Measurements from ENCODE around the gene TJP2.
A peak's percentile ranks its signal among the peaks of the same experiment; 100 is the strongest.

Gene TJP2

GRCh38 chr9:69206047-69206446 lies 32.0 kb downstream of the TJP2 start:
- TF ChIP-seq, protein P1, sequence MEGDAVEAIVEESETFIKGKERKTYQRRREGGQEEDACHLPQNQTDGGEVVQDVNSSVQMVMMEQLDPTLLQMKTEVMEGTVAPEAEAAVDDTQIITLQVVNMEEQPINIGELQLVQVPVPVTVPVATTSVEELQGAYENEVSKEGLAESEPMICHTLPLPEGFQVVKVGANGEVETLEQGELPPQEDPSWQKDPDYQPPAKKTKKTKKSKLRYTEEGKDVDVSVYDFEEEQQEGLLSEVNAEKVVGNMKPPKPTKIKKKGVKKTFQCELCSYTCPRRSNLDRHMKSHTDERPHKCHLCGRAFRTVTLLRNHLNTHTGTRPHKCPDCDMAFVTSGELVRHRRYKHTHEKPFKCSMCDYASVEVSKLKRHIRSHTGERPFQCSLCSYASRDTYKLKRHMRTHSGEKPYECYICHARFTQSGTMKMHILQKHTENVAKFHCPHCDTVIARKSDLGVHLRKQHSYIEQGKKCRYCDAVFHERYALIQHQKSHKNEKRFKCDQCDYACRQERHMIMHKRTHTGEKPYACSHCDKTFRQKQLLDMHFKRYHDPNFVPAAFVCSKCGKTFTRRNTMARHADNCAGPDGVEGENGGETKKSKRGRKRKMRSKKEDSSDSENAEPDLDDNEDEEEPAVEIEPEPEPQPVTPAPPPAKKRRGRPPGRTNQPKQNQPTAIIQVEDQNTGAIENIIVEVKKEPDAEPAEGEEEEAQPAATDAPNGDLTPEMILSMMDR (IDR thresholded peaks at IDR 0.05; ENCODE audit: insufficient read depth, low read depth, low read length, missing control alignments), result no peak
- no peak for DNase-seq (ENCODE audit: low read depth)
- no peak overlapping the region for H3K4me3 ChIP-seq (ENCODE audit: low read length)

- H3K4me3 ChIP-seq (ENCODE audit: low read length), result no peak overlapping the region
- DNase-seq (ENCODE audit: low read depth), result peak; percentile 21
- TF ChIP-seq, protein P1 (IDR thresholded peaks at IDR 0.05; ENCODE audit: insufficient read depth, low read depth, low read length, missing control alignments), result peak; percentile 28
These were observed 33.4 kb downstream of the TJP2 start for GRCh38 chr9:69207503-69207902.

DNA sequence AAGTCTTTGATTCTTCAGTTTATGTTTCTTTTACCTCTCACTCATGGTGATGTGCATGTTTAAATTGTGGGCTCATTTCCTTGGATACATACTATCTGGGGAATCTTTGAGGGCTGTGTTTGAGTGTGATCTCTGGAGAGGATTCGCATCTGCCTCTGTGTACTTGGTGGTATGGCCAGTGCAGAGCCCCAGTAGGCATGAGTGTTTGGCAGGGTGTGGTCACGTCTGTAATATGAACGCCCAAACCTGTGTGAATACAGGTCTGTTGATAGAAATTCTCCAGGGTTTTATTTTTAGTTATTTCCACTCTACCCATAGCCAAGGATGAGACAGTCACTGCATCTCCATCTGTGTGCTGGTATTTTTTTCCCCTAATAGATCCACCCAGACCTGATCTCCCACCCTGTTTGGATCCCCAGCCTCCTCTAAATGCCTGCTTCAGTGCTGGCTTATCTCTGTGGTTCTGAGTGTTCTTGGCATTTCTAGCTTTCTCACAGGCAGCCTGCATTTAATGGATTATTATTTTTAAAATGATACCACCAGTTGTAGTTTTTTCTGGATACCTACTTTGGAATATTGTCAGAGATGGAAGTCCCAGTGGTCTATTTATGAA lies 37.5 kb downstream of the TJP2 start:
- no peak for DNase-seq (ENCODE audit: low read depth)
- no peak overlapping the region for H3K4me3 ChIP-seq (ENCODE audit: low read length)
- TF ChIP-seq, protein P1 (IDR thresholded peaks at IDR 0.05; ENCODE audit: insufficient read depth, low read depth, low read length, missing control alignments), result no peak

DNA sequence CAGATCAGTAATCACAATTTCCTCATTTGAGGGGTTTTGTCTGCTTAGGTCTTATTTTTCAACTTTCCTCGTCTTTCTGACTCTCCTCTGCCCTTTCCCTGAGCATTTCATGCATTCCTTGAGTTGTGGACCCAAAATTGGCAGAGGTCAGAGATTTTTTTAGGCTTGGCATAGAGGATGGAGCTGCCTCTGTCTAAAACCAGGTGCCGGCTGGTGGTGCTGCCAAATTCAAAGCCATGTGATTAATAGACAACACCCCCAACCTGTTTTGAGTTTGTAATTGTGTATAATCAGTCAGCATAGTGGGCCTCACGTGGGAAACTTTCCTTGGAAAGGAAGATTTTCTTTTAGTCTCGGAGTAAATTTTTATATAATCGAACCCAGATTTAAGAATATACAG lies 39.6 kb downstream of the TJP2 start:
- TF ChIP-seq, protein P1 (IDR thresholded peaks at IDR 0.05; ENCODE audit: insufficient read depth, low read depth, low read length, missing control alignments), result no peak
- DNase-seq (ENCODE audit: low read depth), result no peak
- no peak overlapping the region for H3K4me3 ChIP-seq (ENCODE audit: low read length)

- TF ChIP-seq, protein P1 (IDR thresholded peaks at IDR 0.05; ENCODE audit: insufficient read depth, low read depth, low read length, missing control alignments), result no peak
- H3K4me3 ChIP-seq (ENCODE audit: low read length), result no peak overlapping the region
- DNase-seq (ENCODE audit: low read depth), result no peak
These were observed 40.9 kb downstream of the TJP2 start for GRCh38 chr9:69214939-69215338.

DNA sequence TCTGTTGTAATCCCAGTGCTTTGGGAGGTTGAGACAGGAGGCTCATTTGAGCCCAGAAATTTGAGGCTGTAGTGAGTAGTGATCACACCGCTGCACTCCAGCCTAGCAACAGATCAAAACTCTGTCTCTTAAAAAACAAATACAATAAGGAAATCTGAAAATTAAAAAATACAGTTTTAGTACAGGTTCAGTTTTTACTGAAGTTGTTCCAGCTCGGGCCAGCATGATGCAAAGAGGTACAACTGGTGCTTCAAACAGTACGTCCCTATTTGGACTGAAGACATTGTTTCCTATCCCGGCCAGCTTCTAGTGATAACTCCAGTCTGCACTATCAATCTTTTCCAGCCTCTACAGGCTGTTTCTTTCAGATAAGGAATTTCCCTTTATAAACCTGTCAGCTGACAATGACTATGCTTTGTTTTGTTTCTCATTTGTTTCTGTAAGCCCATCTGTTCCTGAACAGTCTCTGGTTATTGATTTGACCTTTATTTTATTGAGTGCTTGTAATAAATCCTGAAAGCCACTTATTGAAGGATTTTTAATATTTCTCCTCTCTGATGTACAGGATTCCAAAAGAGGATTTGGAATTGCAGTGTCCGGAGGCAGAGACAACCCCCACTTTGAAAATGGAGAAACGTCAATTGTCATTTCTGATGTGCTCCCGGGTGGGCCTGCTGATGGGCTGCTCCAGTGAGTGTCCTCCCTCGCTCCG lies 41.9 kb downstream of the TJP2 start:
- H3K4me3 ChIP-seq (ENCODE audit: low read length), result no peak overlapping the region
- no peak for DNase-seq (ENCODE audit: low read depth)
- TF ChIP-seq, protein P1 (IDR thresholded peaks at IDR 0.05; ENCODE audit: insufficient read depth, low read depth, low read length, missing control alignments), result no peak

DNA sequence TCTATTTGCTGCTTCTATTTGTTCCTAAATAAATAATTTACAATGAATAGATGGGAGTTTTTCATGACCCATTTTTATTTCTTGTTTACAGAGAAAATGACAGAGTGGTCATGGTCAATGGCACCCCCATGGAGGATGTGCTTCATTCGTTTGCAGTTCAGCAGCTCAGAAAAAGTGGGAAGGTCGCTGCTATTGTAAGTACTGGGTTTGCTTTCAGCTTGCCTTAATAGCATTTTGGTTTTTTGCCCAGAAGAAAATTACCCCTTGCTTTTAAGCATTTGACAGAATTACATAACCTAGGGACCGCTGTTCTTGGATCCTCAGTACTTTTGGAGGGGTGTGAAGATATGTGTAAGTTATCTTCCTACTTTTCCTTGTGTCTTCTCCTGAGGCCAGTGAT lies 44.1 kb downstream of the TJP2 start:
- TF ChIP-seq, protein P1 (IDR thresholded peaks at IDR 0.05; ENCODE audit: insufficient read depth, low read depth, low read length, missing control alignments), result no peak
- H3K4me3 ChIP-seq (ENCODE audit: low read length), result no peak overlapping the region
- DNase-seq (ENCODE audit: low read depth), result no peak

Data from epithelial cell of esophagus (primary cell).